IMR-90 (cell line): Measurements from ENCODE around the gene OR2T12. TPM values are rescaled to one million over a fixed set of nuclear protein-coding genes. Genes with fewer than 3 reads are reported as not detected.
A peak's percentile ranks its signal among the peaks of the same experiment; 100 is the strongest.

Experiments
- ATAC-seq: fragments of 200-7000 bp; cut with Tn5 transposase; 2 replicates; pipeline ENCODE4 v1.9.1; 2020; ENCODE audit warnings: low read depth, mild to moderate bottlenecking, moderate library complexity
- Bru-seq: library from RNA; stranded (reverse); fragments of 400-500 nt; gene quantifications from one replicate; lab custom pipeline; 2021; lab: Mats Ljungman, UMichigan
- BruChase-seq, 2 experiments: library from RNA; stranded (reverse); fragments of 400-500 nt; gene quantifications; one replicate each; lab custom pipeline; 2021; lab: Mats Ljungman, UMichigan
- BruUV-seq: library from RNA; stranded (reverse); fragments of 400-500 nt; replicated peaks from 2 replicates; lab custom pipeline; 2021; lab: Mats Ljungman, UMichigan
- CTCF ChIA-PET: fragments of 300-600 bp; formaldehyde crosslinking; extraction: SDS; loops from one replicate; lab custom pipeline; 2021; ENCODE audit warnings: antibody characterized with exemption; lab: Yijun Ruan, JAX
- POLR2A ChIA-PET: fragments of 300-600 bp; sonication (Branson Sonifier 250); formaldehyde crosslinking; loops from one replicate; lab custom pipeline; 2022; ENCODE audit warnings: antibody characterized with exemption; ENCODE audit not compliant: unreplicated experiment; lab: Charles Lee
- DNase-seq: peaks from one replicate; pipeline ENCODE4 v3.0.0; 2013
- H2AFZ ChIP-seq: replicated peaks from 2 replicates; pipeline ENCODE3; 2013; ENCODE audit warnings: low read length, mild to moderate bottlenecking; ENCODE audit not compliant: poor library complexity
- H2AK5ac ChIP-seq: 2 replicates; pipeline ENCODE4 v1.6.1; 2013; ENCODE audit warnings: low read depth, low read length, inconsistent platforms
- H2AK9ac ChIP-seq: replicated peaks from 2 replicates; pipeline ENCODE3; 2013; ENCODE audit warnings: mild to moderate bottlenecking, low read depth, low read length, moderate library complexity; ENCODE audit not compliant: poor library complexity
- H2BK120ac ChIP-seq: 2 replicates; pipeline ENCODE4 v1.6.1; 2013; ENCODE audit warnings: low read depth, low read length, inconsistent platforms
- H2BK15ac ChIP-seq: 3 replicates; pipeline ENCODE4 v1.6.1; 2013; ENCODE audit warnings: low read depth, low read length, inconsistent platforms
- H2BK20ac ChIP-seq: 2 replicates; pipeline ENCODE4 v1.6.1; 2013; ENCODE audit warnings: low read depth, mild to moderate bottlenecking, inconsistent platforms, low read length, moderate library complexity
- H2BK5ac ChIP-seq: 2 replicates; pipeline ENCODE4 v1.6.1; 2013; ENCODE audit warnings: mild to moderate bottlenecking, low read depth, low read length, inconsistent platforms; ENCODE audit not compliant: poor library complexity, severe bottlenecking
- H3K14ac ChIP-seq: replicated peaks from 2 replicates; pipeline ENCODE4 v1.6.1; 2013; ENCODE audit warnings: low read depth, low read length, inconsistent platforms
- H3K18ac ChIP-seq: 2 replicates; pipeline ENCODE4 v1.6.1; 2013; ENCODE audit warnings: low read depth, low read length, control low read depth
- H3K23ac ChIP-seq: 2 replicates; pipeline ENCODE4 v1.6.1; 2013; ENCODE audit warnings: low read depth, low read length, inconsistent platforms
- H3K27ac ChIP-seq: 2 replicates; pipeline ENCODE4 v1.5.1; 2013; ENCODE audit warnings: mild to moderate bottlenecking, control low read depth, low read length; ENCODE audit not compliant: insufficient read depth
- H3K27me3 ChIP-seq: 2 replicates; pipeline ENCODE4 v1.6.1; 2013; ENCODE audit warnings: low read length; ENCODE audit not compliant: control insufficient read depth, insufficient read depth
- H3K36me3 ChIP-seq: 2 replicates; pipeline ENCODE4 v1.6.1; 2013; ENCODE audit warnings: low read length, mixed read lengths; ENCODE audit not compliant: control insufficient read depth, insufficient read depth
- H3K4ac ChIP-seq: 2 replicates; pipeline ENCODE4 v1.6.1; 2013; ENCODE audit warnings: low read depth, low read length, inconsistent platforms
- H3K4me1 ChIP-seq: 2 replicates; pipeline ENCODE4 v1.6.1; 2013; ENCODE audit warnings: low read length, mixed read lengths; ENCODE audit not compliant: control insufficient read depth, insufficient read depth
- H3K4me2 ChIP-seq: 2 replicates; pipeline ENCODE4 v1.6.1; 2013; ENCODE audit warnings: low read depth, mild to moderate bottlenecking, control low read depth, low read length, moderate library complexity
- H3K4me3 ChIP-seq: 2 replicates; pipeline ENCODE4 v1.5.1; 2013; ENCODE audit warnings: low read depth, mild to moderate bottlenecking, control low read depth, low read length, moderate library complexity; ENCODE audit not compliant: insufficient read depth
- H3K56ac ChIP-seq: 2 replicates; pipeline ENCODE4 v1.6.1; 2013; ENCODE audit warnings: low read length, inconsistent platforms; ENCODE audit not compliant: insufficient read depth; ENCODE audit errors: extremely low read depth
- H3K79me1 ChIP-seq, 2 experiments: 2 replicates each; pipeline ENCODE4 v1.6.1; 2013; ENCODE audit warnings: low read length in 2 of 2, inconsistent platforms in 1 of 2, low read depth in 1 of 2
- H3K9ac ChIP-seq: 2 replicates; pipeline ENCODE4 v1.6.1; 2013; ENCODE audit warnings: low read depth, low read length, control low read depth
- H3K9me1 ChIP-seq: 2 replicates; pipeline ENCODE4 v1.6.1; 2013; ENCODE audit warnings: low read length, inconsistent platforms; ENCODE audit not compliant: insufficient read depth
- H3K9me3 ChIP-seq: 2 replicates; pipeline ENCODE4 v1.6.1; 2013; ENCODE audit warnings: low read length; ENCODE audit not compliant: control insufficient read depth, insufficient read depth
- H4K20me1 ChIP-seq: 2 replicates; pipeline ENCODE4 v1.6.1; 2013; ENCODE audit warnings: low read length, inconsistent platforms; ENCODE audit not compliant: insufficient read depth
- H4K5ac ChIP-seq: 2 replicates; pipeline ENCODE4 v1.6.1; 2013; ENCODE audit warnings: mild to moderate bottlenecking, low read depth, low read length, control low read depth
- H4K8ac ChIP-seq, 2 experiments: 2 replicates each; pipeline ENCODE4 v1.6.1; 2013; ENCODE audit warnings: low read depth in 2 of 2, low read length in 2 of 2, control low read depth in 1 of 2, inconsistent platforms in 1 of 2
- H4K91ac ChIP-seq: 2 replicates; pipeline ENCODE4 v1.6.1; 2013; ENCODE audit warnings: low read depth, low read length, inconsistent platforms; ENCODE audit not compliant: insufficient read depth
- BHLHE40 ChIP-seq: fragments of 150-350 bp; IDR thresholded peaks from 2 replicates; pipeline ENCODE4 v1.6.1; 2016; ENCODE audit warnings: mild to moderate bottlenecking, low read depth, low read length
- CEBPB ChIP-seq: IDR thresholded peaks from 2 replicates; pipeline ENCODE4 v1.6.1; 2012; ENCODE audit warnings: low read depth, low read length, improper control_type of control experiment
- CHD1 ChIP-seq: IDR thresholded peaks from 2 replicates; pipeline ENCODE4 v1.6.1; 2012; ENCODE audit warnings: low read depth, low read length, improper control_type of control experiment
- ELK1 ChIP-seq: fragments of 150-350 bp; IDR thresholded peaks from 2 replicates; pipeline ENCODE4 v1.6.1; 2016; ENCODE audit warnings: low read depth, mild to moderate bottlenecking, low read length, moderate library complexity, borderline replicate concordance
- MAFK ChIP-seq: IDR thresholded peaks from 2 replicates; pipeline ENCODE4 v1.6.1; 2012; ENCODE audit warnings: low read depth, low read length, improper control_type of control experiment
- MAZ ChIP-seq: IDR thresholded peaks from 2 replicates; pipeline ENCODE4 v1.6.1; 2012; ENCODE audit warnings: low read depth, mild to moderate bottlenecking, low read length, improper control_type of control experiment, moderate library complexity, borderline replicate concordance
- MXI1 ChIP-seq: IDR thresholded peaks from 2 replicates; pipeline ENCODE4 v1.6.1; 2012; ENCODE audit warnings: low read depth, mild to moderate bottlenecking, low read length, moderate library complexity, borderline replicate concordance
- POLR2A ChIP-seq: IDR thresholded peaks from 2 replicates; pipeline ENCODE4 v1.6.1; 2012; ENCODE audit warnings: mild to moderate bottlenecking, low read depth, low read length
- RAD21 ChIP-seq: IDR thresholded peaks from 2 replicates; pipeline ENCODE4 v1.6.1; 2012; ENCODE audit warnings: low read length, improper control_type of control experiment
- RCOR1 ChIP-seq: IDR thresholded peaks from 2 replicates; pipeline ENCODE4 v1.6.1; 2012; ENCODE audit warnings: mild to moderate bottlenecking, low read length, improper control_type of control experiment; ENCODE audit not compliant: insufficient replicate concordance
- RFX5 ChIP-seq: IDR thresholded peaks from 2 replicates; pipeline ENCODE4 v1.8.0; 2012; ENCODE audit warnings: low read depth, mild to moderate bottlenecking, low read length, moderate library complexity
- SMC3 ChIP-seq: fragments of 150-350 bp; IDR thresholded peaks from 2 replicates; pipeline ENCODE4 v1.6.1; 2016; ENCODE audit warnings: low read depth, mild to moderate bottlenecking, antibody characterized with exemption, low read length, moderate library complexity
- WGBS, 2 experiments: methylation state at CpG; one replicate each; pipeline versions ENCODE4 v1.1.5 to v1.1.7; 2013; ENCODE audit warnings: missing lambda C conversion rate in 2 of 2; ENCODE audit not compliant: insufficient read length in 1 of 2; ENCODE audit errors: extremely low coverage in 2 of 2; 5-methylcytosine and 5-hydroxymethylcytosine counted together
- dilution Hi-C: fragments of 300-500 bp; cut with HindIII; formaldehyde crosslinking; loops from one replicate; pipeline ENCODE4 v1.14.3; 2018; ENCODE audit warnings: low sequenced_read_pairs; ENCODE audit not compliant: unreplicated experiment
- in situ Hi-C: fragments of 300-500 bp; cut with MboI; formaldehyde crosslinking; loops from 3 replicates; pipeline ENCODE4 v1.14.3; 2019; ENCODE audit warnings: low sequenced_read_pairs, inconsistent platforms, mixed read lengths
- intact Hi-C: fragments of 100-400 bp; cut with micrococcal nuclease; formaldehyde crosslinking; loops from 2 replicates; pipeline ENCODE4 v1.10.0; 2022
- long read RNA-seq: library from polyadenylated mRNA; unstranded; transcript quantifications from one replicate; pipeline ENCODE4 v2.0.0, GENCODE V29; 2021; ENCODE audit not compliant: unreplicated experiment
- polyA plus RNA-seq, 3 experiments: library from polyadenylated mRNA; depleted of rRNA; stranded (reverse); fragments of >200 nt; gene quantifications; 2 replicates each; pipeline ENCODE4 v1.2.3, GENCODE V29; 2012; ENCODE audit warnings: low replicate concordance in 1 of 3
- total RNA-seq: library from RNA; depleted of rRNA; stranded (reverse); fragments of >200 nt; gene quantifications from 2 replicates; pipeline ENCODE4 v1.2.3, GENCODE V29; 2012; rRNA removed
- TF ChIP-seq, protein P1 (sequence below): fragments of 150-350 bp; IDR thresholded peaks from 2 replicates; pipeline ENCODE4 v1.6.1; 2017; ENCODE audit warnings: mild to moderate bottlenecking, antibody characterized with exemption, low read length, low read depth
- TF ChIP-seq, protein P2 (sequence below): conservative IDR thresholded peaks from 2 replicates; pipeline ENCODE4 v1.5.1; 2012; ENCODE audit warnings: mild to moderate bottlenecking, low read depth, low read length, improper control_type of control experiment

OR2T12 gene, protein sequence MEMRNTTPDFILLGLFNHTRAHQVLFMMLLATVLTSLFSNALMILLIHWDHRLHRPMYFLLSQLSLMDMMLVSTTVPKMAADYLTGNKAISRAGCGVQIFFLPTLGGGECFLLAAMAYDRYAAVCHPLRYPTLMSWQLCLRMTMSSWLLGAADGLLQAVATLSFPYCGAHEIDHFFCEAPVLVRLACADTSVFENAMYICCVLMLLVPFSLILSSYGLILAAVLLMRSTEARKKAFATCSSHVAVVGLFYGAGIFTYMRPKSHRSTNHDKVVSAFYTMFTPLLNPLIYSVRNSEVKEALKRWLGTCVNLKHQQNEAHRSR
- total RNA-seq (not detected in 2 replicates), polyA plus RNA-seq (2012; rRNA removed) (not detected in 2 replicates), Bru-seq, nascent RNA (percentile 4 among the genes with signal in this experiment), BruChase-seq, experiment 1, labeled RNA remaining after a 6-hour chase (not detected), BruChase-seq, experiment 2, labeled RNA remaining after a 2-hour chase (not detected)
- not detected in 2 replicates for polyA plus RNA-seq (2012; cell fraction: cytosol; rRNA removed)
- polyA plus RNA-seq (2012; cell fraction: nucleus; rRNA removed; ENCODE audit: low replicate concordance): 0.09 and 0.11 TPM in 2 replicates
- long read RNA-seq: 0 reads

GRCh38 chr1:248303324-248303723 lies at the start of gene OR2T12:
Gene OR2T12 (minus strand): TSS chr1:248303424. CDS start chr1:248295578, 7,846 bp downstream.
- ATAC-seq (no peak), DNase-seq (no peak)
- Histone ChIP-seq H2AK5ac (no peak within 1 kb of the TSS), H3K4me2 (no peak within 1 kb of the TSS), H3K4me1 (no peaks in the 10 kb centered on the region), H2BK15ac (no peak within 1 kb of the TSS), H3K4ac (no peak within 1 kb of the TSS), H3K4me3 (no peak within 1 kb of the TSS), H3K27ac (no peak within 1 kb of the TSS), H3K9ac (no peak within 1 kb of the TSS), H4K8ac (no peak within 1 kb of the TSS), H4K5ac (no peak within 1 kb of the TSS), H3K27me3 (no peaks in the 10 kb centered on the region), H2AK9ac (no peak within 1 kb of the TSS), H3K14ac (no peak within 1 kb of the TSS), H3K23ac (no peak within 1 kb of the TSS), H2BK20ac (no peak within 1 kb of the TSS), H2AFZ (no peak within 1 kb of the TSS), H3K56ac (no peak within 1 kb of the TSS), H4K20me1 (no peaks in the 10 kb centered on the region), H2BK5ac (no peak within 1 kb of the TSS), H4K91ac (no peak within 1 kb of the TSS), H3K36me3 (no peaks in the 10 kb centered on the region), H3K9me1 (no peaks in the 10 kb centered on the region), H3K79me1 (no peaks in the 10 kb centered on the region), H3K9me3 (peaks cover 5% of the 10 kb centered on the region; the same call in 1 of the 2 replicates), H3K18ac (no peak within 1 kb of the TSS), H2BK120ac (no peak within 1 kb of the TSS)
- CTCF ChIA-PET: no interaction called here
- intact Hi-C loops (no loop called here), dilution Hi-C loops (no loop called here), in situ Hi-C loops (no loop called here)
- POLR2A ChIA-PET: no interaction called here
- BruUV-seq: no TSS peak
- no CpG with 5 or more reads among the region's 1 CpG for WGBS, 2 experiments
- TF ChIP-seq MAZ: no peak
- no peak for TF ChIP-seq ELK1
- TF ChIP-seq, protein P1, sequence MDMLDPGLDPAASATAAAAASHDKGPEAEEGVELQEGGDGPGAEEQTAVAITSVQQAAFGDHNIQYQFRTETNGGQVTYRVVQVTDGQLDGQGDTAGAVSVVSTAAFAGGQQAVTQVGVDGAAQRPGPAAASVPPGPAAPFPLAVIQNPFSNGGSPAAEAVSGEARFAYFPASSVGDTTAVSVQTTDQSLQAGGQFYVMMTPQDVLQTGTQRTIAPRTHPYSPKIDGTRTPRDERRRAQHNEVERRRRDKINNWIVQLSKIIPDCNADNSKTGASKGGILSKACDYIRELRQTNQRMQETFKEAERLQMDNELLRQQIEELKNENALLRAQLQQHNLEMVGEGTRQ: no peak
- no peak for TF ChIP-seq BHLHE40
- no peak for TF ChIP-seq CEBPB
- TF ChIP-seq, protein P2, sequence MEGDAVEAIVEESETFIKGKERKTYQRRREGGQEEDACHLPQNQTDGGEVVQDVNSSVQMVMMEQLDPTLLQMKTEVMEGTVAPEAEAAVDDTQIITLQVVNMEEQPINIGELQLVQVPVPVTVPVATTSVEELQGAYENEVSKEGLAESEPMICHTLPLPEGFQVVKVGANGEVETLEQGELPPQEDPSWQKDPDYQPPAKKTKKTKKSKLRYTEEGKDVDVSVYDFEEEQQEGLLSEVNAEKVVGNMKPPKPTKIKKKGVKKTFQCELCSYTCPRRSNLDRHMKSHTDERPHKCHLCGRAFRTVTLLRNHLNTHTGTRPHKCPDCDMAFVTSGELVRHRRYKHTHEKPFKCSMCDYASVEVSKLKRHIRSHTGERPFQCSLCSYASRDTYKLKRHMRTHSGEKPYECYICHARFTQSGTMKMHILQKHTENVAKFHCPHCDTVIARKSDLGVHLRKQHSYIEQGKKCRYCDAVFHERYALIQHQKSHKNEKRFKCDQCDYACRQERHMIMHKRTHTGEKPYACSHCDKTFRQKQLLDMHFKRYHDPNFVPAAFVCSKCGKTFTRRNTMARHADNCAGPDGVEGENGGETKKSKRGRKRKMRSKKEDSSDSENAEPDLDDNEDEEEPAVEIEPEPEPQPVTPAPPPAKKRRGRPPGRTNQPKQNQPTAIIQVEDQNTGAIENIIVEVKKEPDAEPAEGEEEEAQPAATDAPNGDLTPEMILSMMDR: no peak
- TF ChIP-seq RCOR1: no peak
- TF ChIP-seq MAFK: no peak
- TF ChIP-seq MXI1: no peak
- no peak for TF ChIP-seq CHD1
- TF ChIP-seq POLR2A: no peak
- no peak for TF ChIP-seq RAD21
- TF ChIP-seq SMC3: no peak
- no peak for TF ChIP-seq RFX5
